Activated CD4-positive, alpha-beta T cell treated with anti-CD3 and anti-CD28 coated beads for 48 hours (primary cell): ENCODE measurements around the gene GLYR1.
"Not testable (repeated sequence)": the region's sequence is repeated elsewhere in the genome, so short reads cannot be mapped to it uniquely, and the experiment has no call there.

Experiments
- DNase-seq: peaks from one replicate; pipeline ENCODE4 v3.0.0-alpha.2; 2020

GLYR1 gene

GRCh38 chr16:4785758-4786433 lies 61.2 kb downstream of the GLYR1 start:
- DNase-seq, result no peak

- DNase-seq, result not testable (repeated sequence)
Observed at GRCh38 chr16:4784444-4784987, 62.6 kb downstream of the GLYR1 start.

- no peak for DNase-seq
Observed at GRCh38 chr16:4783951-4784336, 63.1 kb downstream of the GLYR1 start.

- no peak for DNase-seq
Observed at GRCh38 chr16:4783251-4783950, 63.7 kb downstream of the GLYR1 start.

GRCh38 chr16:4780235-4780634 lies 66.9 kb downstream of the GLYR1 start:
- DNase-seq, result no peak

- DNase-seq, result no peak
Observed at GRCh38 chr16:4778050-4778392, 69.1 kb downstream of the GLYR1 start.

- DNase-seq, result no peak
Observed at GRCh38 chr16:4777339-4778049, 69.6 kb downstream of the GLYR1 start.

GRCh38 chr16:4776141-4776705 lies 70.9 kb downstream of the GLYR1 start:
- DNase-seq, result no peak

GRCh38 chr16:4775005-4775404 lies 72.1 kb downstream of the GLYR1 start:
- DNase-seq, result no peak

- DNase-seq, result no peak
Observed at GRCh38 chr16:4772351-4772750, 74.7 kb downstream of the GLYR1 start.

GRCh38 chr16:4771646-4772045 lies 75.4 kb downstream of the GLYR1 start:
- no peak for DNase-seq

- DNase-seq, result no peak
Observed at GRCh38 chr16:4769306-4769638, 77.8 kb downstream of the GLYR1 start.

GRCh38 chr16:4768549-4769305 lies 78.4 kb downstream of the GLYR1 start:
- peak; percentile 96 for DNase-seq

- DNase-seq, result peak; percentile 37
Observed at GRCh38 chr16:4767872-4768548, 79.1 kb downstream of the GLYR1 start.

GRCh38 chr16:4766875-4767628 lies 80.0 kb downstream of the GLYR1 start, which contains the start of gene ZNF500:
Gene ZNF500 (minus strand): TSS chr16:4767162. CDS start chr16:4765978, 1,184 bp downstream.
- DNase-seq, result peak; percentile 98

- no peak for DNase-seq
Observed at GRCh38 chr16:4765511-4766474, 81.3 kb downstream of the GLYR1 start.

- no peak for DNase-seq
Observed at GRCh38 chr16:4763791-4764190, 83.3 kb downstream of the GLYR1 start.

- DNase-seq, result no peak
Observed at GRCh38 chr16:4762205-4762604, 84.9 kb downstream of the GLYR1 start.

- DNase-seq, result no peak
Observed at GRCh38 chr16:4760221-4760910, 86.7 kb downstream of the GLYR1 start.
